Endothelial cell of umbilical vein (primary cell): Measurements from ENCODE around the gene COL5A1. TPM values are rescaled to one million over a fixed set of nuclear protein-coding genes. Genes with fewer than 3 reads are reported as not detected.

Experiments
- BruUV-seq: library from RNA; stranded (reverse); fragments of 400-500 nt; replicated peaks from 2 replicates; lab custom pipeline; 2021; lab: Mats Ljungman, UMichigan
- CTCF ChIA-PET: fragments of 300-600, 350-600 bp; sonication (Branson Sonifier 250); formaldehyde crosslinking; loops from one replicate; lab custom pipeline; 2021; ENCODE audit warnings: antibody characterized with exemption, inconsistent platforms; lab: Charles Lee
- POLR2A ChIA-PET: fragments of 300-600, 350-600 bp; sonication (Branson Sonifier 250); formaldehyde crosslinking; loops from one replicate; lab custom pipeline; 2021; ENCODE audit warnings: antibody characterized with exemption, inconsistent platforms; lab: Charles Lee
- DNase-seq: peaks from one replicate; pipeline ENCODE4 v3.0.0-alpha.2; 2011; ENCODE audit warnings: low read depth, low spot score
- FAIRE-seq: peaks from 2 replicates; lab custom pipeline; 2011; peaks lifted over from hg19 to GRCh38; lab: Jason Lieb, UNC
- H2AFZ ChIP-seq: 2 replicates; pipeline ENCODE4 v1.6.0; 2012; ENCODE audit warnings: low read depth, low read length, control low read depth, inconsistent platforms
- H3K27ac ChIP-seq: 2 replicates; pipeline ENCODE4 v1.5.1; 2011; ENCODE audit warnings: low read depth, mild to moderate bottlenecking, control low read depth, low read length, moderate library complexity; ENCODE audit not compliant: insufficient read depth
- H3K27me3 ChIP-seq, 2 experiments: 2 replicates each; pipeline versions ENCODE4 v1.6.0 to v1.6.1; 2011; ENCODE audit warnings: low read length in 2 of 2, mixed read lengths in 1 of 2; ENCODE audit not compliant: control insufficient read depth in 2 of 2, insufficient read depth in 2 of 2
- H3K36me3 ChIP-seq, 2 experiments: 2 replicates in 1 of 2; 3 replicates in 1 of 2; pipeline ENCODE4 v1.5.1; 2011; ENCODE audit warnings: low read length in 2 of 2, mild to moderate bottlenecking in 1 of 2, moderate library complexity in 1 of 2; ENCODE audit not compliant: control insufficient read depth in 2 of 2, insufficient read depth in 2 of 2; ENCODE audit errors: extremely low read depth in 1 of 2
- H3K4me1 ChIP-seq: 3 replicates; pipeline ENCODE4 v1.5.1; 2011; ENCODE audit warnings: mild to moderate bottlenecking, low read length; ENCODE audit not compliant: control insufficient read depth, insufficient read depth; ENCODE audit errors: extremely low read depth
- H3K4me2 ChIP-seq: 2 replicates; pipeline ENCODE4 v1.6.1; 2011; ENCODE audit warnings: low read length, control low read depth, mixed read lengths; ENCODE audit not compliant: insufficient read depth
- H3K4me3 ChIP-seq, 3 experiments: fragments of 200-600 bp in 1 of 3; sonication (generic), shearing (Covaris generic) in 1 of 3; replicated peaks in 1 of 3; 2 replicates each; pipeline ENCODE4 v1.5.1; 2011 to 2016; ENCODE audit warnings: control low read depth in 3 of 3, low read length in 3 of 3, mild to moderate bottlenecking in 2 of 3, inconsistent platforms in 1 of 3, low read depth in 1 of 3, moderate library complexity in 1 of 3; ENCODE audit not compliant: insufficient read depth in 1 of 3
- H3K79me2 ChIP-seq: 2 replicates; pipeline ENCODE4 v1.6.0; 2012; ENCODE audit warnings: low read length, inconsistent platforms; ENCODE audit not compliant: control insufficient read depth, insufficient read depth
- H3K9ac ChIP-seq: replicated peaks from 2 replicates; pipeline ENCODE3; 2011; ENCODE audit warnings: low read length, control low read depth; ENCODE audit not compliant: insufficient read depth; ENCODE audit errors: extremely low read depth
- H3K9me1 ChIP-seq: replicated peaks from 3 replicates; pipeline ENCODE4 v1.6.0; 2011; ENCODE audit warnings: mild to moderate bottlenecking, low read length; ENCODE audit not compliant: control insufficient read depth, insufficient read depth; ENCODE audit errors: extremely low read depth
- H3K9me3 ChIP-seq: replicated peaks from 2 replicates; pipeline ENCODE4 v1.5.1; 2012; ENCODE audit warnings: low read length, inconsistent platforms; ENCODE audit not compliant: control insufficient read depth, insufficient read depth
- H4K20me1 ChIP-seq: replicated peaks from 2 replicates; pipeline ENCODE3; 2011; ENCODE audit warnings: mild to moderate bottlenecking, low read length; ENCODE audit not compliant: control insufficient read depth, insufficient read depth; ENCODE audit errors: extremely low read depth
- EZH2 ChIP-seq: IDR thresholded peaks from 2 replicates; pipeline ENCODE4 v1.6.1; 2012; ENCODE audit warnings: borderline replicate concordance, low read depth, mild to moderate bottlenecking, moderate library complexity, low read length, inconsistent platforms; ENCODE audit not compliant: severe bottlenecking
- FOS ChIP-seq: IDR thresholded peaks from 2 replicates; pipeline ENCODE4 v1.6.1; 2011; ENCODE audit warnings: mild to moderate bottlenecking, low read length, moderate library complexity, borderline replicate concordance; ENCODE audit not compliant: insufficient read depth
- GATA2 ChIP-seq: IDR thresholded peaks from 2 replicates; pipeline ENCODE4 v1.7.0; 2011; ENCODE audit warnings: low read depth, mild to moderate bottlenecking, moderate library complexity, mixed read lengths, low read length; ENCODE audit not compliant: insufficient read length, insufficient read depth
- JUN ChIP-seq: IDR thresholded peaks from 2 replicates; pipeline ENCODE4 v1.6.1; 2011; ENCODE audit warnings: borderline replicate concordance, low read depth; ENCODE audit not compliant: insufficient read length, insufficient read depth
- MYC ChIP-seq: IDR thresholded peaks from one replicate; pipeline ENCODE4 v1.6.1; 2011; ENCODE audit warnings: mild to moderate bottlenecking, low read depth, low read length
- POLR2A ChIP-seq: IDR thresholded peaks from 2 replicates; pipeline ENCODE4 v1.6.1; 2012; ENCODE audit warnings: low read depth, mild to moderate bottlenecking, control low read depth, low read length
- POLR2AphosphoS5 ChIP-seq: IDR thresholded peaks from 2 replicates; pipeline ENCODE4 v1.6.1; 2012; ENCODE audit warnings: low read depth, mild to moderate bottlenecking, control low read depth, low read length, moderate library complexity; ENCODE audit not compliant: insufficient read depth
- dilution Hi-C: fragments of 300-500 bp; cut with MboI; formaldehyde crosslinking; loops from one replicate; pipeline ENCODE4 v1.15.0; 2019; ENCODE audit warnings: low sequenced_read_pairs; ENCODE audit not compliant: extremely low pct_ligation_motif_present
- intact Hi-C: fragments of 100-400 bp; cut with micrococcal nuclease; formaldehyde crosslinking; loops from one replicate; pipeline ENCODE4 v1.10.0; 2022
- polyA plus RNA-seq, 4 experiments: library from polyadenylated mRNA; depleted of rRNA in 3 of 4; stranded (reverse) in 3 of 4; unstranded in 1 of 4; fragments of >200 nt; gene quantifications; 2 replicates each; pipeline versions ENCODE4 v1.2.1 to v1.2.3, GENCODE V29; 2011 to 2012; ENCODE audit warnings: missing spikeins in 1 of 4
- total RNA-seq: library from RNA; stranded (reverse); gene quantifications from 2 replicates; pipeline ENCODE4 v1.2.3, GENCODE V29; 2021
- TF ChIP-seq, protein P1 (sequence below), 2 donors: IDR thresholded peaks; 1 replicate in 1 of 2; 2 replicates in 1 of 2; pipeline ENCODE4 v1.5.1; 2011; ENCODE audit warnings: low read length in 2 of 2, mild to moderate bottlenecking in 2 of 2, moderate library complexity in 2 of 2, control low read depth in 1 of 2, inconsistent platforms in 1 of 2, low read depth in 1 of 2; ENCODE audit not compliant: insufficient read depth in 1 of 2; ENCODE audit errors: extremely low read depth in 1 of 2
- TF ChIP-seq, protein P2 (sequence below): IDR thresholded peaks from 2 replicates; pipeline ENCODE4 v1.6.1; 2011; ENCODE audit not compliant: insufficient read depth, insufficient read length

Gene COL5A1
- total and polyA plus RNA-seq, 2 donors (not counting 3 experiments of a cell fraction or from before 2014, with no cell fraction given): 97.4 to 175 TPM

GRCh38 chr9:134617836-134618162, 23.8 kb upstream of the COL5A1 start:
- POLR2A ChIA-PET: no interaction called here
- no peaks in the 10 kb centered on the region for H4K20me1 ChIP-seq
- no peak overlapping the region for H3K9ac ChIP-seq
- no peak overlapping the region for H3K4me2 ChIP-seq
- intact Hi-C loops: no loop called here
- peaks cover 8% of the 10 kb centered on the region for H3K4me1 ChIP-seq
- dilution Hi-C loops: no loop called here
- DNase-seq (no peak), FAIRE-seq (no peak)
- no TSS peak for BruUV-seq
- H3K9me1 ChIP-seq: no peaks in the 10 kb centered on the region
- H2AFZ ChIP-seq: no peak overlapping the region
- H3K27ac ChIP-seq: no peak overlapping the region
- H3K36me3 ChIP-seq: no peaks in the 10 kb centered on the region
- TF ChIP-seq JUN (no peak), MYC (no peak), EZH2 (no peak), POLR2A (no peak), GATA2 (no peak), FOS (no peak), POLR2AphosphoS5 (no peak)
- TF ChIP-seq, protein P1, sequence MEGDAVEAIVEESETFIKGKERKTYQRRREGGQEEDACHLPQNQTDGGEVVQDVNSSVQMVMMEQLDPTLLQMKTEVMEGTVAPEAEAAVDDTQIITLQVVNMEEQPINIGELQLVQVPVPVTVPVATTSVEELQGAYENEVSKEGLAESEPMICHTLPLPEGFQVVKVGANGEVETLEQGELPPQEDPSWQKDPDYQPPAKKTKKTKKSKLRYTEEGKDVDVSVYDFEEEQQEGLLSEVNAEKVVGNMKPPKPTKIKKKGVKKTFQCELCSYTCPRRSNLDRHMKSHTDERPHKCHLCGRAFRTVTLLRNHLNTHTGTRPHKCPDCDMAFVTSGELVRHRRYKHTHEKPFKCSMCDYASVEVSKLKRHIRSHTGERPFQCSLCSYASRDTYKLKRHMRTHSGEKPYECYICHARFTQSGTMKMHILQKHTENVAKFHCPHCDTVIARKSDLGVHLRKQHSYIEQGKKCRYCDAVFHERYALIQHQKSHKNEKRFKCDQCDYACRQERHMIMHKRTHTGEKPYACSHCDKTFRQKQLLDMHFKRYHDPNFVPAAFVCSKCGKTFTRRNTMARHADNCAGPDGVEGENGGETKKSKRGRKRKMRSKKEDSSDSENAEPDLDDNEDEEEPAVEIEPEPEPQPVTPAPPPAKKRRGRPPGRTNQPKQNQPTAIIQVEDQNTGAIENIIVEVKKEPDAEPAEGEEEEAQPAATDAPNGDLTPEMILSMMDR (IDR thresholded peaks at IDR 0.05; ENCODE audit: extremely low read depth in 1 of 2, insufficient read depth in 1 of 2, low read depth in 1 of 2, low read length in 2 of 2): no peak
- TF ChIP-seq, protein P2, sequence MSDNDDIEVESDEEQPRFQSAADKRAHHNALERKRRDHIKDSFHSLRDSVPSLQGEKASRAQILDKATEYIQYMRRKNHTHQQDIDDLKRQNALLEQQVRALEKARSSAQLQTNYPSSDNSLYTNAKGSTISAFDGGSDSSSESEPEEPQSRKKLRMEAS: no peak
- CTCF ChIA-PET: interaction anchor here (0.7 to 1.2 kb wide), 4 partner anchors 15 to 168 kb away, joined by 3 to 4 read pairs (median 3); partner anchors contain the start of gene COL5A1
- H3K27me3 ChIP-seq: peaks cover 1 to 9% of the 10 kb centered on the region in 2 experiments
- H3K9me3 ChIP-seq: no peaks in the 10 kb centered on the region
- no peaks in the 10 kb centered on the region for H3K79me2 ChIP-seq
- no peak overlapping the region for H3K4me3 ChIP-seq
